ENCODE results near the gene KIF5B.
"Not testable (repeated sequence)": the region's sequence is repeated elsewhere in the genome, so short reads cannot be mapped to it uniquely, and the experiment has no call there.

The KIF5B gene

DNA sequence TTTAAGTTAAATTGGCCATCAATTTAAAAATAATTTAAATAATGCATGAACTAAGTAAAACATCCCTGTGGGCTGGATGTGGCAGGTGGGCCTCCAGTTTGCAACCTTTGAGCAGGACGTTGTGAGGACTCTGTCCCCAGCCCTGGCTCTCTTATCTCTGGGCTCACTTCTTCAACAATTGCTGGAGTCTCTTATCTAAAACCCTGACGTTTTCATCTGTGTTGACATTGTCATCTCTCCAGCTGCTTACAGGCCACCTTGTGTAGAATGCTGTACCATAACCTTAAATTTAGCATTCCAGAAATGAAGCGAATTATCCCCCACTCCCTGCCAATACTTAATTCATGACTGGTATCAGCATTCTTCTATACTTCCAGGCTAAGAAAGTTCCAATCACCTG is 3.2 kb upstream of the KIF5B start:
- DNase-seq (ENCODE audit: low read depth), result no peak

DNA sequence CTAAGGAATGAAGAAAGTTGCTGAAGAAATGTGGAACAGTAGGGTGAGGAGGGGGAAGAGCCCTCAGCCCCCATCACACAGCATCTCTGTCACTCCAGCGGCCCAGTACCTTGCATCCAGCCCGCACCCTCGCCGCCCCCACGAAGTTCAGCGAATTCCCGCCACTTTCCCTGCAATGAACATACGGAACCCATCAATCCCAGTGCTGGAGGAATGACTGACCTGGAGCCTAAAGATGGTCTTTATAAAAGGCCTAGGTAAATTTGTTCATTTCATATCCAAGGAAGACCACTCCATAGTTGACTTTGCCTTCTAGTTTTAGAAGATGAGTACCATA is 779 bp upstream of the KIF5B start:
- DNase-seq (ENCODE audit: low read depth), result no peak

DNA sequence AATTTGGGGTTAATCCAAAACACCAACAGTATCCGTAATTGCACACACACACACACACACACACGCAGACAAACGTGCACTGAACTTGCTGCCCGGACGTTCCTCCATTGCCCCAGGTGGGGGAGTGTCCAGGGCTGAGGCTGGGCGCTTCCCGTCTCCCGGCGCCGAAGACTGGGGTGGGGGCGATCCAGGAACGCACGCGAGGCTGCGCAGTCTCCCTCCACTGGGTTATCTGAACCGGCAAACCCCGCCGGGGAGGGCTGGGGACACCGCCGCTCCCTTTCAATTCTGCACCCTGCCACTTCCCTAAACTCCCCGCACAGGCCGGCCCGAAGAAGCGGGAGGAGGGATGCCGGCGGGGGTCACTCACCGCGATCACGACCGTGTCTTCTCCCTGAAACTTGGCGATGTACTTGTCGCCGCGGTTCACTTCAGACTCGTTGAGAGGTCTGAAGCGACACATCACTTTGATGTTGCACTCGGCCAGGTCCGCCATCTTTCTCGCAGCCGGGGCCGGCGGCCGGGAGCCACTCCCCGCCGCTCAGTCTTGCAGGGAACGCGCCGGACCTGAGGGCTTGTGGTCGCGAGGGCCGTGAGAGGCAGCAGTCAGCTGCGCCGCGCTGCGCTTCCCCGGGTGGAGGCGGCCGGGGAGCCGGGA is 618 bp downstream of the KIF5B start:
- peak; percentile 42 for DNase-seq (ENCODE audit: low read depth)

DNA sequence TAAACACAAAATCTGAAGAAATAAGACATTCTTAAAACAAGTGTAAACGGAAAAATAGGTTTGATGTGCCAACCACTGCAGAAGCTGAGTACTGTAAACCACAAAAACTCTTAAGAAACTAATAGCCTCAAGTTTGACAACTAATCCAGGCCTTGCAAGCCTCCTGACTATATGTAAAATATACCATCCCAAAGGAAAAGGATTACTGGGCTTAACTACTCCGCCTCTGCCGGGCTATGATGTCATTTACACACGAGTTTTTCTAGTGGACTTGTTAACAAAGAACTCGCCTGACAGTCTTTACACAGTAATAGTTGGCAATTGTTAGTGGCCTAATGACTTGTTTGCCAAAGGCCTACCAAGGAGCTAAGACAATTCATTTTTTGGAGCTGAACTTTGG is 2.1 kb downstream of the KIF5B start:
- no peak for DNase-seq (ENCODE audit: low read depth)

DNA sequence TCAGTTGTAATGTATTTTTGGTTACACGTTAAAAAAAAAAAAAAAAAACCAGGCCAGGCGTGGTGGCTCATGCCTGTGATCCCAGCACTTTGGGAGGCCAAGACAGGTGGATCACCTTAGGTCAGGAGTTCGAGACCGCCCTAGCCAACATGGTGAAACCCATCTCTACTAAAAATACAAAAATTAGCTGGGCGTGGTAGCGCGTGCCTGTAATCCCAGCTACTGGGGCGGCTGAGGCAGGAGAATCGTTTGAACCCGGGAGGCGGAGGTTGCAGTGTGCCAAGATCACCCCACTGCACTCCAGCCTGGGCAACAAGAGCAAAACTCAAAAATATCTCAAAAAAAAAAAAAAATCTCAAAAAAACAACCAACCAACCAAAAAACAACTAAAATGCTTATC is 2.8 kb downstream of the KIF5B start:
- DNase-seq (ENCODE audit: low read depth), result not testable (repeated sequence)

DNA sequence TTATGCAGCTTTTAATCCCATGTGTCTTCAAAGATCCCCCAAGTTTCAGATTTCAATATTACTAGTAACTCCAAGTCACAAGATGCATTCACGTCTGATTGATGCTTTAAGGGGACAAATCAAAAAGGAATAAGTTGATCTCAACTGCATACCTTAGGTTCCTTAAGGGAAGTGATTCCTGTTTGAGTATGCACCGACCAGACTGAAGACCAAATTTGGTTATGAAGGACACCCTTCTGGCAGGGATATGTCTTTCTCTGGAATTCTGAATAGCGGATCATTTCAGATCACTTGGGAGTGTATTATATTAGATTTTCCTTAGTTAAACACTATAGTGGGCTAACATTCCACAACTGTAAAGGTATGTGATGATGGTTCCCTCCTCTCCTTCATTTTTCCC is 4.3 kb downstream of the KIF5B start:
- DNase-seq (ENCODE audit: low read depth), result no peak

DNA sequence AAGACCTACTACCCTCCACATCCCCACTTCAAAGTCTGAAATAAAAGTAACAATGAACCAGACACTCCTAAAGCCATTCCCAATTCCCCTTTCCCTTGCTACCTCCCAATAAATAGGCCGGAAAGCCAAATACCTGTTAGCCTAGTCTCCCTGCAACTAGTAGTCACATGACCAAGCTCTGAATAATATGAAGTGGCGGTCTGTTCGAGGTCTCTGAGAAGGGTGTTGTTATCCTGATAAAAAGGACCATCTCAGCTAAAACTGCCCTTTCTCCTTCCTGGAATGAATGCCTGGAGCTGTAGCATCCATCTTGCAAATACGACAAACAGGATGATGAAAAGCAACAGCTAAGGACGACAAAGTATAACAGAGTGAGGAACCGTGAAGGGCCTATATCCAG is 6.0 kb downstream of the KIF5B start:
- no peak for DNase-seq (ENCODE audit: low read depth)

DNA sequence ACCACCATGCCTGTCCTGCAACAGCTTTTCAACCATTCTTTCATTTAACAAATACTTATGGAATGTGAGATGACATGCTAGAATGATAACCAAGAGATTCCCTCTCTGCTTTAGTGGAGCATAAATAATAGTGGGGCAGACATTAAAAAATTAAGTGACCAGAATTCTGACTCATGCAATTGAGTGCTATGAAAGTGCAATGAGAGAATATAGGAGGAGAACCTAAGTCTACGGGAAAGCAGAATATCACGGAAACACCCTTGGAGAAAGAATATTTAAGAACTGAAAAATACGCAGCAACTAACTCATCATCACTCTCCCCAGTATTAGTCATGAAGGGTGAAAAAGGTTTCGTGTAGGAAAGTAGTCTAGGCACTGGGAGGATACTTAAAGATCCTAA is 7.1 kb downstream of the KIF5B start:
- no peak for DNase-seq (ENCODE audit: low read depth)

DNA sequence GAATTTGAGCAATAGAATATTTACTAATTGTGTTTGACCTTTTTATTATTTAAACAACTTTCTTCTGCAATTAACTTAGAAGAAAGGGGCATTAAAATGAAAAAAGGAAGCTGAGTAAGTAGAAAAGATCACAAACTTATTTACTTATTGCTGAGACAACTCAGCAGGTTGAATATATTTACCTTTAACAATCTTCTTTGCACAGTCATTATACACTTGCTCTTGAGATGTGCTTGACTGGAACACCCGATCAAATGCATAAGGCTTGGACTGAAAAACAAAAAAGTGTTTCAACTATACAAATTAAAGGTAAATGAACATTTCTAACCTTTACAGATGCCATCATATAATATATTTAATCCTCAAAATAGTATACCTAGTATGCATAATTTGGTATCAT is 7.9 kb downstream of the KIF5B start:
- no peak for DNase-seq (ENCODE audit: low read depth)

DNA sequence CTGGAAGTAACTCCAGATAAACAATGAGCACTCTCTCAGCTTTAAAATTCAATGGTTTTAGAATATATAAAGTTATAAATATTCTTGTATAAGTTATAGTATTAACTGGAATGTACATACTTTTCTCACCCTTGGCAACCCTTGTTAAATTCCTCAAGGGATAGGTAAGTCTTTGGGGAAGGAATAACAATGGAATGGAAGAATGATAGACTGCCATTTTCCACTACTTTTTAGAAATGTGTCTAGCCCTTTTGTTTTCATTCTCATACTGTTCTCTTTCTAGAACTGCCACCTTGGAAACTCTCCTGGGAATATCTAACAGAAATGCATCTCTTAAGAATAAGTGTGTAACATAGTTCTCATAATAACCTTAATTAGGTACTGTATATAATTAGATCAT is 8.3 kb downstream of the KIF5B start:
- no peak for DNase-seq (ENCODE audit: low read depth)

DNA sequence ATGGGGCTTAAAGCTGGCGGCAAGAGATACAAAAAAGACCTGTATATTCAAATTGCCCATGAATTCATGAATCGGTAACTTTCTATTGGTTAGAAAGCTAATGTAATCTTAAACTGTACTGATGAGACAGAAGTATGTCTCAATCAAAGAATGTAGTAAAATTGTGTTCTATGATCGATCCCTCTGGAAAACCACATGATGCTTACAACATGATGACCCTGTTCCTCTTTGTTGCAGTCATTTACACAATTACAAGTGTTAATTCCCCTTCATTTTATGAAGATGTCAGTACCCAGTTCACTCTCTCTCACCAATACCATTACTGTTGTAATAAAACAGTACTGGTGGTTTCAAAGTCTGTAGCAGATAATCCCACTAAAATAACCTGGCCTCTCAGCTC is 10.1 kb downstream of the KIF5B start:
- no peak for DNase-seq (ENCODE audit: low read depth)

DNA sequence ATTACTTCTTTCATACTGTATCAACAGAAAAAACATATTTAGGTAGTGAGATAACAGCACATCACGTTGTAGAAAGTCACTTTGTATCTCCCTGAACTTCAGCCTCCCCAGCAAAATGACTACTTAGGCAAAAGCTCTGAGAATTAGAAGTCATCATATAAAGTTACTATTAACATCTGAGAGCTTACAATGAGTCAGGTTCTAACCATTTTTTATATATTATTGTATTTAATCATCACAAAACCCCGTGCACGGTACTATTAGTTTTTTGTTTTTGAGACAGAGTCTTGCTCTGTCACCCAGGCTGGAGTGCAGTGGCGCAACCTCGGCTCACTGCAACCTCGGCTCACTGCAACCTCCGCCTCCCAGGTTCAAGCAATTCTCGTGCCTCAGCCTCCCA is 13.5 kb downstream of the KIF5B start:
- not testable (repeated sequence) for DNase-seq (ENCODE audit: low read depth)

DNA sequence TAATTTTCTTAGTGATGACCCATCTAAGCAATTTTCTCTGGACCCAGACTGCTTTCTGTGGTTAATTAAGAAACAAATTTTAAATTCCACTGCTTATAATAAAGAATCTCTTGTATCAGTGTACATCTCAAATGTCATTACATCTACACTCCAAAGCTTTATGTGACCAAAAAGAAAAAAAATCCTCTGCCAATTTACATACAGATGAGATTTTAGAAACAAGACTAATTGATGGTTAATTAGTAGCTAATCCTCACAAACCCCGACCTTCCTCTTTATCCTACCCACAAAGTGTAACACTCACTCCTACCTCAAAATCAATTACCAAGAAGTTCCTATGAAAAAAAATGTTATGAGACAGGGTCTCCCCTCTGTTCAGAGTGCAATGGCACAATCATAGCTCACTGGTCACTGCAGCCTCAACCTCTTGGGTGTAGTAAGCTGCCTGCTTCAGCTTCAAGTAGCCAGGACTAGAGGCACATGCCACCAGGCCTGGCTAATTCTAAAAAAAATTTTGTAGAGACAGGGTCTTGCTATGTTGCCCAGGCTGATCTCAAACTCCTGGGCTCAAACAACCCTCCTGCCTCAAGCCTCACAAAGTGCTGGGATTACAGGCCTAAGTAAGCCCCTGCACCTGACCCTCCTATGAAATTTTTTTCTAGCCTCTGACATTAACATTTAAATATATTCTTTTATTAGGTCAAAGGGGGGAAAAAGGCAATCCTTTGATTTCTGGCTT is 14.8 kb downstream of the KIF5B start:
- no peak for DNase-seq (ENCODE audit: low read depth)

DNA sequence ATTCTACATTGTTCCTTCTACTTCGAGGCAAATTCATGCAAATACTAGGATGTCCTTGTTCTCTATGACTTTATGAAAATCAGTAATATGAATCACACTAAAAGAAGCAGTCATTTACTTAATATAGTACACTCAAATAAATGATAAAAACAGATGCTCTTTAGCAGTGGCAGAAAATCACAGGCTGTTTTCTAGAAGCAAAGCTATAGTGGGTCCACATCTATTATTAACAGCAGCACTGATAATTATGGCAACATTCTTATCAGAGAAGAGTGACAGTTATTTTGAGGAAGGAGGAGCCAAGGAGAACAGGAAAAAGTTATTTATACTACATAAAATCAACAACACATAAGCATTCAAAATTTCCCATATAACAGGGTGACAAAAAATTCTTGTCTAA is 16.5 kb downstream of the KIF5B start:
- DNase-seq (ENCODE audit: low read depth), result no peak

DNA sequence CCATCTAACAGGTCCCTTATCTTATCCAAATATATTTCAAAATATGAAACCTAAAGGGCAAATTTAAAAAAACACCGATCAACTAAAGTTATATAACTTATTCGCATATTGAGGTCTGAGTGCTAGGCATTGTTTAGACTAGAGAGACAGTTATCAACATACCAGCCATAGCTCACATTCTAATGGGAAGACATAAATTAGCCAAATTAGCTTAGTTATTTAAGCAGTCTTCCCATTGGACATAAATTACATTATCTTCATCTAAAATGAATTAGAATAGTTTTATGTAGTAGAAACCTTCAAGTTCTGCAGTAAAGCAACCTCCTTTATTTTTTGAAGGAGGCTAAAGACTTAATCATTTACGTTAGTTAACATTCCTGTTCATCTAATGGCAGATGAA is 17.4 kb downstream of the KIF5B start:
- no peak for DNase-seq (ENCODE audit: low read depth)

DNA sequence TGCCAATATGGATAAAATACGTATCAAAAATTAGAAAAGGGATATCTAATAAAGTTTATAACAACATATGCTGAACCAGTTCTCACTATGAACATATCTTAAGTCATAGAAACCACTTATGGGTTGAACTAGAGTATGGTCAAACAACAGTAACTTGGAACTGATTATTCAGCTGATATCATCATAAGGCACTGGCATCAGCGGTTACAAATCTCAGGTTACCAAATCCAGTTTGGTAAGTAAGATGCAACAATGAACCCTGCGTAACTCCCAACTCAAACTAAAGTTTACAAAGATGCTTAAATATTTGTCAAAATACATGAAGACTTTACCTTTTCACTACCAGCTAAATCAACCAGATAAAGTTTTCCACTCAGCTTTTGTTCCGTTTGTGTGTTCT is 19.3 kb downstream of the KIF5B start:
- DNase-seq (ENCODE audit: low read depth), result no peak

DNA sequence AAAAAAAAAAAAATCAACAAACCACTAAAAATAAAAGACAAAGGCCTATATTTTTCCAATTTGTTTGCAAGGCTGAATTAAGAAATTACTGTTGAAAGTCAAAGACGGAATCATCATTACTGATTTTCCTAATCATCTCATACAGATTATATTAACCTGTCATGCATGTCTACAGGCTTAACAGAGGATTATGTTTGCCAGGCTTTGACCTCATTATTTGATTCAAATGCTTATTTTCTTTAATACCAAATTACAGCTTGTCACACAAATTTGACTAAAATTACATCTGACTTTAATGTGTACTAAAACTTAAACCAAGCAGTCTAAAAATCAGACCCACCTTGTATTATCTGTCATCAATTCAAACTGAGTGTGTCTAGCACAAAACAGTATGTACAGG is 21.2 kb downstream of the KIF5B start:
- no peak for DNase-seq (ENCODE audit: low read depth)

DNA sequence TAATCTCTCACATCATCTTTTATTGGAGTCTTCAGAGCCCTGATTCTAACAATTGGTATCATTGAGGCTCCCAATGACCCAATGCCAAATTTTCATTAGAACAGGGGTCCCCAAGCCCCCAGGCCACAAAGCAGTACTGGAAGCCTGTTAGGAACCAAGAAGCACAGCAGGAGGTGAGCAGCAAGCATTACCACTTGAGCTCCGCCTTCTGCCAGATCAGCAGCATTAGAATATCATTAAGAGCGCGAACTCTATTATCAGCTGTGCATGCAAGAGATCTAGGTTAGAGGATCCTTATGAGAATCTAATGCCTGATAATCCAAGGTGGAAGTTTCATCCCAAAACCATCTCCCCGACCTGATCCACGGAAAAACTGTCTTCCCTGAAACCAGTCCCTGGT is 23.1 kb downstream of the KIF5B start:
- DNase-seq (ENCODE audit: low read depth), result no peak

DNA sequence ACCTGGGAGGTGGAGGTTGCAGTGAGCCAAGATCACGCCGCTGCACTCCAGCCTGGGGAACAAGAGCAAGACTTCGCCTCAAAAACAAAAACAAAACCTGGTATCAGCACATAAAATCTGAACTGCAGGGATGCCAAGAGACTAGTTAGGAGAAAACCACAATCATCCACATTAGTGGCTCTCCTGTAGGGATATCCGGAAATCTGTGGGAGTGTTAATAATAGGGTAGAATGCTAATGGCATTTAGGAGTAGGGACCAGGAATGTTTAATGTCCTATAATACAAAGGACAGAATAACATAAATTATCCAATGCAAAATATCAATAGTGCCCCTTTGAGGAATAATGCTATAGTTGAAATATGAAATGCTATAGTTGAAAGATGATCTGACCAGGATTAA is 24.3 kb downstream of the KIF5B start:
- DNase-seq (ENCODE audit: low read depth), result no peak

DNA sequence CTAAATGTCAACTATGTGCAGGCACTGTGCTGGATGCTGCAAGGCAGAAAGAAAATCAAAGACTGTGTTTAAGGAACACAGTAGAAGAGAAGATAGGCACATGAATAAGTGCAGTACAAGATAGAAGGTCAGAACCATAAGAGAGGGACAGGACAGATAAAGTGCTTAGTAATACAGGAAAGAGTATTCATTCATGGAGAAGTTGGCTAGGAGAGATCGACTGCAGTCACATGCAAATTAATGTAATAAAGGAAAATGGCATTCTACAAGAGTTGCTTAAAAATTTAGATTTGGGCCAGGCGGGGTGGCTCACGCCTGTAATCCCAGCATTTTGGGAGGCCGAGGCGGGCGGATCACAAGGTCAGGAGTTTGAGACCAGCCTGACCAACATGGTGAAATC is 24.8 kb downstream of the KIF5B start:
- DNase-seq (ENCODE audit: low read depth), result no peak

DNA sequence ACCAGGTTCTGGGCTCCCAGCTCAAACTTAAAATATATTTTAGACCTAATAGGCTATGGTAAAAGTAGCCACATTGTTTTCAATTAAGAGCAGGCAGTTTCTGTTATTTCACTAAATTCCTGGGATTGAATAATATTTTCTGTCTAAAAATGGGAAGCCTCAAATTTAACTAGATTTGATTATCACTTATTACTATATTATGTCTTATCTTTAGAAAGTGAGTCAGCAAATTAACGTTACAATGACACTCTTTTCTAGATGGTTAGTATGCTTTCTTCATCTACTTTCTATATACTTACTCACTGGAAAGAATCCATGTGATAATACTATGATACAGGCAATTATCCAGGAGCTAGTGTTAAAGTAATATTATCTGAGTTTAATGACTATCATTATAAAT is 27.5 kb downstream of the KIF5B start:
- no peak for DNase-seq (ENCODE audit: low read depth)

DNA sequence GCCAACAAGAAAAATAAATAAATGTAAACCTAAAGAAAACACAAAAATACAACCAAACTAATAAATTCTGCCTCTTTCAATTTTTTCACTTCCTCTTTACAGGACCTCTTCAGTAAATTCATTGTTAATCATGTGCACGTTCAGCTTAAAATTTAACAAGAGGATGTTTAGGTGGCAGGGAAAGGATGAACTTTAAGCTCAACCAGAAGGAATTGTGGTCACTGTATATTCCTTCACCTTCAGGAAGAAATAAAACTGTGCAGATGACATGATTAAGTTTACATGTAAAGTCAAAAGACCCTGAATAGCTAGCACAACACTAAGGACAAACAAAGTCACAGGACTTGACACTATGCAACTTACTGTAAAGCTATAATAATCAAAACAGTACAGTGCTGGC is 33.0 kb downstream of the KIF5B start:
- DNase-seq (ENCODE audit: low read depth), result no peak

DNA sequence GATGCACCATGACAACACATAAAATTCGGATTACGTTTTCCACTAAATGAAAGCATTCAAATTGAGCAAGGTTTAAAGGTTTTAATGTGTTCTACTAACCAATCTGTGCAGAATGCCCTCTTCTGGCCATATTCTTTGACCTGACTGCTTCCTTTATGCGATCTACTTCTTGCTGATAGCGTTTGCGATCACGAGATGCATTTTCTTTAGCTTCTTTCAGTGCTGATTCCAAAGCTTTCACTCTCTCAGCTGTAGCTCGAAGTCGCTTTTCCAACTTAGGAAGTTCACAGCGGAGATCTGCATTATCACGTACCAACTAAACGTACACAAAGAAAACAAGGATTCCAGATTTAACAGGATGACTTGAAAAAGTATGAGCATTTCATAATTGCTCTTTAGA is 39.2 kb downstream of the KIF5B start:
- no peak for DNase-seq (ENCODE audit: low read depth)

DNA sequence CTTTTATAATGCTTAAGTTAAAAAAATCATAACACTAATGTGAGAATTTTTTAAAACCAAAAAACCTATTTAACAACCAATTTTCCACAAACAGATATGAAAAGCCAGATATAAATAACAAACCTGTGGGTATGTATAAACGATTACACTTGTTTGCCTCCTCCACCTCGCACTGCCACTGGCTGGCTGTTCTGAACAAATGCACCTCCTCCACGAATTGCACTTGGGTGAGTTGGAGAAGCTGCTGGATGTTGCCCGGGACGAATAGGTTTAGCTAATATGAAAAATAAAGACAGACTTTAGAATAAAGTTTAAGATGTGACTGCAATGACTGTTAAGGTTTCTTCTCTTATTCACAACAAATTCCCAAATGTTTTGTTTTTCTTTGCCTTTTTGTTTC is 40.8 kb downstream of the KIF5B start:
- DNase-seq (ENCODE audit: low read depth), result no peak

Measured in activated T-cell treated with anti-CD3 and anti-CD28 coated beads for 24 hours (primary cell).